ENCODE data around the gene EPO.

DNA sequence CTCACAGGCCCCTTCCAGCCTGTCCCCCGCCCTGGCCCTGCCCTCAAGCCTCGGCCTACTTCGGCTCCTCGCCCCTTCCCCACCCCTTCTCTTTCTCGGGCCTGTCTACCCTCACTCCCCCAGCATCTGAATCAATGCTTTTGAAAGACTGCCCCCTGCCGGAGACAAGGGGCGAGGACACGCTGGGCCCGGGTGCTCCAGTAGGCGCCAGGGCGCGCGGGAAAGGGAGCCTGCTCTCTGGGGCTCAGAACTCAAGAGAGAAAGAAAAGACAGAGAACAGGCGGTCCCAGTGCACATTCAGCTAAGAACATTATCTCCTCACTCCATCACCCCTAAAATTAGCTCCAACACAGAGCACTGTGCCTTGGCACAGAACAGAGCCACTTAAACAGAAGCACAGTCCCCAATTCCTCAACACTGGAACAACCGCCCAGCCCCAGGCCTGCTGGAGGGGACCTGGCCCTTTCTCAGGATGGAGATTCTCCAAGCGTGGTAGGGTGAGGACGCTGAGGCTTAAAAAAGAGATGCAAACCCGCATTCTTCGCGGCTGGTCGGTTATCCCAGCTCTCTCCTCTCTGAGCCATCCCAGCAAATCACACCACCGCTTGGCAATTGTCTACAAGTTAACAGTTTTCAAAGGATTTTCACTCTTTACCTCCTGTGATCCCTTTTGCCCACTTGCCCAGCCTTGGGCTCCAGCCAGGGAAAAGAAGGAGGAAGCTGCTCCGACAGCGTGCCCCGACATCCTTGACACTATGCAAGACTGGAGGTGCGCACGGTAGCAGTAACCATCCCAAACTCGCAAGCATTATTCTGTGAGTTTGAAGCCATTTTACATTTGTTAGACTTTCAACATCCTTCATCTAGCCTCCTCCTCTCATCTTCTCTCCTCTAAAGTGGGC is 28.3 kb upstream of the EPO start:
- TF ChIP-seq, protein P1, sequence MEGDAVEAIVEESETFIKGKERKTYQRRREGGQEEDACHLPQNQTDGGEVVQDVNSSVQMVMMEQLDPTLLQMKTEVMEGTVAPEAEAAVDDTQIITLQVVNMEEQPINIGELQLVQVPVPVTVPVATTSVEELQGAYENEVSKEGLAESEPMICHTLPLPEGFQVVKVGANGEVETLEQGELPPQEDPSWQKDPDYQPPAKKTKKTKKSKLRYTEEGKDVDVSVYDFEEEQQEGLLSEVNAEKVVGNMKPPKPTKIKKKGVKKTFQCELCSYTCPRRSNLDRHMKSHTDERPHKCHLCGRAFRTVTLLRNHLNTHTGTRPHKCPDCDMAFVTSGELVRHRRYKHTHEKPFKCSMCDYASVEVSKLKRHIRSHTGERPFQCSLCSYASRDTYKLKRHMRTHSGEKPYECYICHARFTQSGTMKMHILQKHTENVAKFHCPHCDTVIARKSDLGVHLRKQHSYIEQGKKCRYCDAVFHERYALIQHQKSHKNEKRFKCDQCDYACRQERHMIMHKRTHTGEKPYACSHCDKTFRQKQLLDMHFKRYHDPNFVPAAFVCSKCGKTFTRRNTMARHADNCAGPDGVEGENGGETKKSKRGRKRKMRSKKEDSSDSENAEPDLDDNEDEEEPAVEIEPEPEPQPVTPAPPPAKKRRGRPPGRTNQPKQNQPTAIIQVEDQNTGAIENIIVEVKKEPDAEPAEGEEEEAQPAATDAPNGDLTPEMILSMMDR (IDR thresholded peaks at IDR 0.05): peak; percentile 90 to 97 (median 90)
- TF ChIP-seq EP300 (IDR thresholded peaks at IDR 0.05): no peak
- no peak for TF ChIP-seq POLR2A (IDR thresholded peaks at IDR 0.05; ENCODE audit: low read depth)

All from esophagus muscularis mucosa (tissue), 4 donors.